Measurements from ENCODE around the gene BTBD2. TPM values are rescaled to one million over a fixed set of nuclear protein-coding genes. Genes with fewer than 3 reads are reported as not detected.

The BTBD2 gene
- total RNA-seq, 1 donor from 2014 or later: 48.8 TPM

GRCh38 chr19:1980091-1980808, 35.3 kb downstream of the BTBD2 start:
- no peak overlapping the region for H3K4me3 ChIP-seq
- Mint-ChIP-seq H3K4me3 (no peak overlapping the region), H3K4me1 (no peaks in the 10 kb centered on the region), H3K27me3 (ENCODE audit: insufficient read depth, low read depth) (peaks cover 5% of the 10 kb centered on the region), H3K27ac (no peak overlapping the region), H3K36me3 (peaks cover 14% of the 10 kb centered on the region), H3K9me3 (no peaks in the 10 kb centered on the region)
- no peaks in the 10 kb centered on the region for H3K4me1 ChIP-seq
- no peak overlapping the region for H3K27ac ChIP-seq
- H3K27me3 ChIP-seq: no peaks in the 10 kb centered on the region
- peaks cover 24% of the 10 kb centered on the region for H3K79me2 ChIP-seq (ENCODE audit: low read depth)
- no peaks in the 10 kb centered on the region for H3K36me3 ChIP-seq
- H3K9me3 ChIP-seq (ENCODE audit: low read depth): no peaks in the 10 kb centered on the region
- H3K9ac ChIP-seq: no peak overlapping the region
- DNase-seq (ENCODE audit: low spot score): no peak
- peaks cover 17% of the 10 kb centered on the region for H3F3A ChIP-seq (ENCODE audit: low read depth)
- no peak overlapping the region for H3K4me2 ChIP-seq
- H4K20me1 ChIP-seq (ENCODE audit: low read depth): peaks cover 36% of the 10 kb centered on the region
- H2AFZ ChIP-seq (replicated peaks): no peak overlapping the region
- TF ChIP-seq EZH2 (IDR thresholded peaks at IDR 0.05): no peak
- no peak for TF ChIP-seq EZH2phosphoT487 (IDR thresholded peaks at IDR 0.05)
- TF ChIP-seq CTCF (IDR thresholded peaks at IDR 0.05): no peak

GRCh38 chr19:1979642-1980041, 35.9 kb downstream of the BTBD2 start:
- Mint-ChIP-seq H3K4me3 (no peak overlapping the region), H3K27ac (no peak overlapping the region), H3K36me3 (peaks cover 14% of the 10 kb centered on the region), H3K4me1 (no peaks in the 10 kb centered on the region), H3K27me3 (ENCODE audit: insufficient read depth, low read depth) (peaks cover 2% of the 10 kb centered on the region), H3K9me3 (no peaks in the 10 kb centered on the region)
- Histone ChIP-seq H3F3A (ENCODE audit: low read depth) (peaks cover 12% of the 10 kb centered on the region), H3K36me3 (no peaks in the 10 kb centered on the region), H3K27ac (no peak overlapping the region), H4K20me1 (ENCODE audit: low read depth) (peaks cover 42% of the 10 kb centered on the region), H3K27me3 (no peaks in the 10 kb centered on the region), H3K4me1 (no peaks in the 10 kb centered on the region), H3K9me3 (ENCODE audit: low read depth) (no peaks in the 10 kb centered on the region), H3K9ac (no peak overlapping the region), H3K4me3 (no peak overlapping the region), H3K4me2 (no peak overlapping the region), H3K79me2 (ENCODE audit: low read depth) (peaks cover 24% of the 10 kb centered on the region), H2AFZ (replicated peaks) (no peak overlapping the region)
- TF ChIP-seq CTCF (IDR thresholded peaks at IDR 0.05): no peak
- no peak for TF ChIP-seq EZH2 (IDR thresholded peaks at IDR 0.05)
- TF ChIP-seq EZH2phosphoT487 (IDR thresholded peaks at IDR 0.05): no peak
- DNase-seq (ENCODE audit: low spot score): no peak

- no peak overlapping the region for H3K4me3 ChIP-seq
- no peaks in the 10 kb centered on the region for H3K9me3 Mint-ChIP-seq
- H3K9me3 ChIP-seq (ENCODE audit: low read depth): no peaks in the 10 kb centered on the region
- peaks cover 15% of the 10 kb centered on the region for H3K36me3 Mint-ChIP-seq
- H3K27ac ChIP-seq: no peak overlapping the region
- no peak overlapping the region for H3K4me3 Mint-ChIP-seq
- H3K4me1 ChIP-seq: no peaks in the 10 kb centered on the region
- peaks cover 6% of the 10 kb centered on the region for H3F3A ChIP-seq (ENCODE audit: low read depth)
- DNase-seq (ENCODE audit: low spot score): no peak
- H3K27ac Mint-ChIP-seq: no peak overlapping the region
- H3K4me1 Mint-ChIP-seq: no peaks in the 10 kb centered on the region
- peaks cover 47% of the 10 kb centered on the region for H4K20me1 ChIP-seq (ENCODE audit: low read depth)
- peaks cover 2% of the 10 kb centered on the region for H3K27me3 Mint-ChIP-seq (ENCODE audit: insufficient read depth, low read depth)
- TF ChIP-seq CTCF (IDR thresholded peaks at IDR 0.05) (no peak), EZH2 (IDR thresholded peaks at IDR 0.05) (no peak), EZH2phosphoT487 (IDR thresholded peaks at IDR 0.05) (no peak)
- no peaks in the 10 kb centered on the region for H3K36me3 ChIP-seq
- no peak overlapping the region for H2AFZ ChIP-seq (replicated peaks)
- no peak overlapping the region for H3K9ac ChIP-seq
- H3K4me2 ChIP-seq: no peak overlapping the region
- H3K27me3 ChIP-seq: no peaks in the 10 kb centered on the region
- H3K79me2 ChIP-seq (ENCODE audit: low read depth): peaks cover 29% of the 10 kb centered on the region
These were observed 36.5 kb downstream of the BTBD2 start for GRCh38 chr19:1979017-1979416.
